GM23338 (cell line): ENCODE results near the gene PPL. TPM values are rescaled to one million over a fixed set of nuclear protein-coding genes. Genes with fewer than 3 reads are reported as not detected.

Experiments
- ATAC-seq: fragments of 200-7000 bp; cut with Tn5 transposase; 3 replicates; pipeline ENCODE4 v1.9.1; 2020
- DNase-seq: peaks from one replicate; pipeline ENCODE4 v3.0.0-alpha.2; 2015; ENCODE audit warnings: low spot score
- H2AFZ ChIP-seq: fragments of 200-600 bp; sonication (generic); 2 replicates; pipeline ENCODE4 v1.8.0; 2016; ENCODE audit warnings: antibody characterized with exemption, mild to moderate bottlenecking, moderate library complexity
- H3F3A ChIP-seq: fragments of 200-600 bp; sonication (generic); replicated peaks from 2 replicates; pipeline ENCODE4 v1.8.0; 2017; ENCODE audit warnings: antibody characterized with exemption, mixed run types, low read depth
- H3K27ac ChIP-seq: fragments of 200-600 bp; sonication (generic); 2 replicates; pipeline ENCODE4 v1.6.1; 2016; ENCODE audit warnings: low read depth
- H3K27me3 ChIP-seq: fragments of 200-600 bp; sonication (generic); 2 replicates; pipeline ENCODE4 v1.8.0; 2016; ENCODE audit warnings: mild to moderate bottlenecking, mixed run types, moderate library complexity; ENCODE audit not compliant: insufficient read depth
- H3K36me3 ChIP-seq: fragments of 200-600 bp; sonication (generic); 2 replicates; pipeline ENCODE4 v1.8.0; 2016; ENCODE audit warnings: mild to moderate bottlenecking; ENCODE audit not compliant: insufficient read depth
- H3K4me1 ChIP-seq: fragments of 200-600 bp; sonication (generic); 2 replicates; pipeline ENCODE4 v1.8.0; 2016; ENCODE audit warnings: mild to moderate bottlenecking, moderate library complexity; ENCODE audit not compliant: insufficient read depth
- H3K4me2 ChIP-seq: fragments of 200-600 bp; sonication (generic); 2 replicates; pipeline ENCODE4 v1.7.1; 2017; ENCODE audit warnings: mixed run types
- H3K4me3 ChIP-seq: fragments of 200-600 bp; sonication (generic); 2 replicates; pipeline ENCODE4 v1.6.1; 2016; ENCODE audit warnings: mixed run types
- H3K79me2 ChIP-seq: fragments of 200-600 bp; sonication (generic); replicated peaks from 2 replicates; pipeline ENCODE4 v1.8.0; 2017; ENCODE audit warnings: mild to moderate bottlenecking; ENCODE audit not compliant: insufficient read depth
- H3K9me2 ChIP-seq: fragments of 200-600 bp; sonication (generic); 2 replicates; pipeline ENCODE4 v1.8.0; 2017; ENCODE audit not compliant: insufficient read depth
- H4K20me1 ChIP-seq: fragments of 200-600 bp; sonication (generic); replicated peaks from 2 replicates; pipeline ENCODE4 v1.8.0; 2017; ENCODE audit warnings: mild to moderate bottlenecking; ENCODE audit not compliant: insufficient read depth
- H3K27ac Mint-ChIP-seq: 2 replicates; pipeline ENCODE4 v1.8.0; 2020; ENCODE audit warnings: inconsistent platforms, mild to moderate bottlenecking, moderate library complexity, mixed read lengths
- H3K27me3 Mint-ChIP-seq: 3 replicates; pipeline ENCODE4 v1.8.0; 2022; ENCODE audit warnings: low read depth, mild to moderate bottlenecking, moderate library complexity, mixed read lengths, inconsistent platforms; ENCODE audit not compliant: insufficient read depth, poor library complexity
- H3K36me3 Mint-ChIP-seq: 3 replicates; pipeline ENCODE4 v1.8.0; 2021; ENCODE audit warnings: low read depth, mild to moderate bottlenecking, inconsistent platforms, moderate library complexity, mixed read lengths
- H3K4me1 Mint-ChIP-seq: 3 replicates; pipeline ENCODE4 v1.8.0; 2020; ENCODE audit warnings: mild to moderate bottlenecking, inconsistent platforms, mixed read lengths
- H3K4me3 Mint-ChIP-seq: 3 replicates; pipeline ENCODE4 v1.8.0; 2021; ENCODE audit warnings: moderate library complexity, mild to moderate bottlenecking, inconsistent platforms, mixed read lengths
- H3K9me3 Mint-ChIP-seq: 3 replicates; pipeline ENCODE4 v1.8.0; 2020; ENCODE audit warnings: moderate library complexity, mild to moderate bottlenecking, inconsistent platforms, mixed read lengths
- EZH2 ChIP-seq: fragments of 200-600 bp; sonication (generic); IDR thresholded peaks from one replicate; pipeline ENCODE4 v1.8.0; 2017; ENCODE audit warnings: antibody characterized with exemption, mild to moderate bottlenecking, low read depth; ENCODE audit not compliant: unreplicated experiment
- EZH2phosphoT487 ChIP-seq: fragments of 200-600 bp; sonication (generic); IDR thresholded peaks from one replicate; pipeline ENCODE4 v1.8.1; 2018; ENCODE audit warnings: antibody characterized with exemption; ENCODE audit not compliant: unreplicated experiment
- JUNB ChIP-seq: IDR thresholded peaks from one replicate; pipeline ENCODE4 v1.6.1; 2016; ENCODE audit warnings: antibody characterized with exemption; ENCODE audit not compliant: unreplicated experiment
- NANOG ChIP-seq: IDR thresholded peaks from 2 replicates; pipeline ENCODE4 v1.6.1; 2016; ENCODE audit warnings: antibody characterized with exemption, borderline replicate concordance
- POLR2AphosphoS5 ChIP-seq: IDR thresholded peaks from 2 replicates; pipeline ENCODE4 v1.6.1; 2016; ENCODE audit warnings: antibody characterized with exemption, low read depth
- STAT1 ChIP-seq: IDR thresholded peaks from one replicate; pipeline ENCODE4 v1.6.1; 2016; ENCODE audit warnings: antibody characterized with exemption; ENCODE audit not compliant: unreplicated experiment
- ZNF114 ChIP-seq: fragments of 250-450 bp; sonication (Bioruptor Pico); IDR thresholded peaks from 2 replicates; pipeline ENCODE4 v1.5.0; 2020; ENCODE audit warnings: mild to moderate bottlenecking, moderate library complexity
- ZNF331 ChIP-seq: fragments of 250-450 bp; sonication (Bioruptor Pico); IDR thresholded peaks from 2 replicates; pipeline ENCODE4 v1.5.0; 2020; ENCODE audit warnings: low read depth, mild to moderate bottlenecking, moderate library complexity
- polyA plus RNA-seq: library from polyadenylated mRNA; unstranded; fragments of >200 nt; fragmentation: Nextera tagmentation; extraction: Ambion mirVana; gene quantifications from 2 replicates; pipeline ENCODE4 v1.2.1, GENCODE V29; 2016
- total RNA-seq: library from RNA; depleted of rRNA; stranded (reverse); fragments of >200 nt; shearing (Covaris generic); gene quantifications from 2 replicates; pipeline ENCODE4 v1.2.3, GENCODE V29; 2014
- TF ChIP-seq, protein P1 (sequence below): fragments of 250-450 bp; sonication (Bioruptor Pico); IDR thresholded peaks from 2 replicates; pipeline ENCODE4 v1.5.0; 2020; ENCODE audit warnings: mild to moderate bottlenecking, moderate library complexity
- TF ChIP-seq, protein P2 (sequence below): IDR thresholded peaks from 2 replicates; pipeline ENCODE4 v1.6.1; 2016; ENCODE audit warnings: antibody characterized with exemption
- TF ChIP-seq, protein P3 (sequence below), 2 experiments: fragments of 200-600 bp in 1 of 2; sonication (generic) in 1 of 2; conservative IDR thresholded peaks; 2 replicates each; pipeline versions ENCODE4 v1.5.1 to v1.6.1; 2016 to 2017; ENCODE audit warnings: antibody characterized with exemption in 2 of 2, low read depth in 2 of 2, mild to moderate bottlenecking in 2 of 2, moderate library complexity in 1 of 2

PPL gene
- total and polyA plus RNA-seq, 2 experiments from 2014 or later = 10.6 to 31.7 TPM

DNA sequence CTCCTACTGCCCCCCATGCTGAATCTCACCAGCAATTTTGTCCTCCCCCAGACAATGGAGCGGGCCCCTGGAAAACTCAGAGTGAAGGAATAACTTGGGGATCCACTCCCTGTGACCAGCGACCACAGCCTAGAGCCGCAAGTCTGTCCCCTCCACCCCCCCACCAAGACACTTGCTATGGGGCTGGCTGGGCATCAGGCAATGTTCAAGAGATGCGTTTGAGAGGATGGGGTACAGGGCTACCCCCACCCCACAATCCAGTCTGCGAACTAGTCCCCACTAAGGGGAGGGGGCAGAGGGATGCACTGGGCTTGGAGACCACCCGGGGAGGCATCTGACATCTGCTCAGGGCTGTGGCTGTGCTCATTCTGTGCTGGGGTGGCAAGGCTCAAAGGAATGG is 2.4 kb downstream of the PPL start (continued):
- TF ChIP-seq, protein P1, sequence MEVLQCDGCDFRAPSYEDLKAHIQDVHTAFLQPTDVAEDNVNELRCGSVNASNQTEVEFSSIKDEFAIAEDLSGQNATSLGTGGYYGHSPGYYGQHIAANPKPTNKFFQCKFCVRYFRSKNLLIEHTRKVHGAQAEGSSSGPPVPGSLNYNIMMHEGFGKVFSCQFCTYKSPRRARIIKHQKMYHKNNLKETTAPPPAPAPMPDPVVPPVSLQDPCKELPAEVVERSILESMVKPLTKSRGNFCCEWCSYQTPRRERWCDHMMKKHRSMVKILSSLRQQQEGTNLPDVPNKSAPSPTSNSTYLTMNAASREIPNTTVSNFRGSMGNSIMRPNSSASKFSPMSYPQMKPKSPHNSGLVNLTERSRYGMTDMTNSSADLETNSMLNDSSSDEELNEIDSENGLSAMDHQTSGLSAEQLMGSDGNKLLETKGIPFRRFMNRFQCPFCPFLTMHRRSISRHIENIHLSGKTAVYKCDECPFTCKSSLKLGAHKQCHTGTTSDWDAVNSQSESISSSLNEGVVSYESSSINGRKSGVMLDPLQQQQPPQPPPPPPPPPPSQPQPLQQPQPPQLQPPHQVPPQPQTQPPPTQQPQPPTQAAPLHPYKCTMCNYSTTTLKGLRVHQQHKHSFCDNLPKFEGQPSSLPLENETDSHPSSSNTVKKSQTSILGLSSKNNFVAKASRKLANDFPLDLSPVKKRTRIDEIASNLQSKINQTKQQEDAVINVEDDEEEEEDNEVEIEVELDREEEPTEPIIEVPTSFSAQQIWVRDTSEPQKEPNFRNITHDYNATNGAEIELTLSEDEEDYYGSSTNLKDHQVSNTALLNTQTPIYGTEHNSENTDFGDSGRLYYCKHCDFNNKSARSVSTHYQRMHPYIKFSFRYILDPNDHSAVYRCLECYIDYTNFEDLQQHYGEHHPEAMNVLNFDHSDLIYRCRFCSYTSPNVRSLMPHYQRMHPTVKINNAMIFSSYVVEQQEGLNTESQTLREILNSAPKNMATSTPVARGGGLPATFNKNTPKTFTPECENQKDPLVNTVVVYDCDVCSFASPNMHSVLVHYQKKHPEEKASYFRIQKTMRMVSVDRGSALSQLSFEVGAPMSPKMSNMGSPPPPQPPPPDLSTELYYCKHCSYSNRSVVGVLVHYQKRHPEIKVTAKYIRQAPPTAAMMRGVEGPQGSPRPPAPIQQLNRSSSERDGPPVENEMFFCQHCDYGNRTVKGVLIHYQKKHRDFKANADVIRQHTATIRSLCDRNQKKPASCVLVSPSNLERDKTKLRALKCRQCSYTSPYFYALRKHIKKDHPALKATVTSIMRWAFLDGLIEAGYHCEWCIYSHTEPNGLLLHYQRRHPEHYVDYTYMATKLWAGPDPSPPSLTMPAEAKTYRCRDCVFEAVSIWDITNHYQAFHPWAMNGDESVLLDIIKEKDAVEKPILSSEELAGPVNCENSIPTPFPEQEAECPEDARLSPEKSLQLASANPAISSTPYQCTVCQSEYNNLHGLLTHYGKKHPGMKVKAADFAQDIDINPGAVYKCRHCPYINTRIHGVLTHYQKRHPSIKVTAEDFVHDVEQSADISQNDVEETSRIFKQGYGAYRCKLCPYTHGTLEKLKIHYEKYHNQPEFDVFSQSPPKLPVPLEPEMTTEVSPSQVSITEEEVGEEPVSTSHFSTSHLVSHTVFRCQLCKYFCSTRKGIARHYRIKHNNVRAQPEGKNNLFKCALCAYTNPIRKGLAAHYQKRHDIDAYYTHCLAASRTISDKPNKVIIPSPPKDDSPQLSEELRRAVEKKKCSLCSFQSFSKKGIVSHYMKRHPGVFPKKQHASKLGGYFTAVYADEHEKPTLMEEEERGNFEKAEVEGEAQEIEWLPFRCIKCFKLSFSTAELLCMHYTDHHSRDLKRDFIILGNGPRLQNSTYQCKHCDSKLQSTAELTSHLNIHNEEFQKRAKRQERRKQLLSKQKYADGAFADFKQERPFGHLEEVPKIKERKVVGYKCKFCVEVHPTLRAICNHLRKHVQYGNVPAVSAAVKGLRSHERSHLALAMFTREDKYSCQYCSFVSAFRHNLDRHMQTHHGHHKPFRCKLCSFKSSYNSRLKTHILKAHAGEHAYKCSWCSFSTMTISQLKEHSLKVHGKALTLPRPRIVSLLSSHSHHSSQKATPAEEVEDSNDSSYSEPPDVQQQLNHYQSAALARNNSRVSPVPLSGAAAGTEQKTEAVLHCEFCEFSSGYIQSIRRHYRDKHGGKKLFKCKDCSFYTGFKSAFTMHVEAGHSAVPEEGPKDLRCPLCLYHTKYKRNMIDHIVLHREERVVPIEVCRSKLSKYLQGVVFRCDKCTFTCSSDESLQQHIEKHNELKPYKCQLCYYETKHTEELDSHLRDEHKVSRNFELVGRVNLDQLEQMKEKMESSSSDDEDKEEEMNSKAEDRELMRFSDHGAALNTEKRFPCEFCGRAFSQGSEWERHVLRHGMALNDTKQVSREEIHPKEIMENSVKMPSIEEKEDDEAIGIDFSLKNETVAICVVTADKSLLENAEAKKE = no peak
- no peak for TF ChIP-seq ZNF114 (CRISPR knock-in tag)
- TF ChIP-seq STAT1 = no peak
- TF ChIP-seq NANOG = no peak
- no peak for TF ChIP-seq EZH2phosphoT487
- TF ChIP-seq, protein P2, sequence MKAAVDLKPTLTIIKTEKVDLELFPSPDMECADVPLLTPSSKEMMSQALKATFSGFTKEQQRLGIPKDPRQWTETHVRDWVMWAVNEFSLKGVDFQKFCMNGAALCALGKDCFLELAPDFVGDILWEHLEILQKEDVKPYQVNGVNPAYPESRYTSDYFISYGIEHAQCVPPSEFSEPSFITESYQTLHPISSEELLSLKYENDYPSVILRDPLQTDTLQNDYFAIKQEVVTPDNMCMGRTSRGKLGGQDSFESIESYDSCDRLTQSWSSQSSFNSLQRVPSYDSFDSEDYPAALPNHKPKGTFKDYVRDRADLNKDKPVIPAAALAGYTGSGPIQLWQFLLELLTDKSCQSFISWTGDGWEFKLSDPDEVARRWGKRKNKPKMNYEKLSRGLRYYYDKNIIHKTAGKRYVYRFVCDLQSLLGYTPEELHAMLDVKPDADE = no peak

DNA sequence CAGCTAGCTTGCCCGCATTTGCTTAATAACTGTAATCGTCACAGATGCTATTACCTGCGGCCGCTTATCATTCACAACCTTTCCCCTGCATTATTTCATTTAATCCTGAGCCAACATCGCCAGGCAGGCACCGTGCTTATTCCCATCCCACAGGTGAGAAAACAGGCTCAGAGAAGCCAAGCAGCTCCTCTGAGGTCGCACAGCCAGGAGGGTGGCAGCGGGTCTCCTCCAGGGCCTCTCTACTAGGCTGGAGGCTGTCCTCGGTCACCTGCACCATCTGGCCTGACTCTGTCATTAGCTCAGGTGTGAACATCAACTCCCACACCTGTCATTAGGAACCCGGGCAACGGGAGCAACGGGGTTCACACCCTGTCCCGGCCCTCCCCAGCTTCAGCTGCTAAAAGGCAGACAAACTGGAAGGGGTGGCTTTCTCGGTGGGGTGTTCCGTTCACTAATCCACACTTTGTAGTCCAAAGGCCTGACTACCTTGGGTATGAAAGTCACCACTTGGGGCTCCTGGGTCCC is 3.0 kb downstream of the PPL start:
- Histone ChIP-seq H3K4me3 (no peak overlapping the region), H3K9me2 (no peaks in the 10 kb centered on the region), H3K79me2 (0 out of 2 replicates have a peak, but pooled peaks cover 3% of the 10 kb centered on the region), H3K36me3 (no peaks in the 10 kb centered on the region; the same call in 1 of the 2 replicates), H3K4me1 (peaks cover 7% of the 10 kb centered on the region; the same call in 1 of the 2 replicates), H3F3A (peaks cover 8% of the 10 kb centered on the region; the same call in 1 of the 2 replicates), H2AFZ (no peak overlapping the region), H3K27ac (no peak overlapping the region), H3K4me2 (no peak overlapping the region), H4K20me1 (no peaks in the 10 kb centered on the region; the same call in 1 of the 2 replicates), H3K27me3 (no peaks in the 10 kb centered on the region)
- Mint-ChIP-seq H3K27ac (no peak overlapping the region), H3K9me3 (no peaks in the 10 kb centered on the region; the same call in 2 of the 3 replicates), H3K4me3 (no peak overlapping the region), H3K36me3 (peaks cover 5% of the 10 kb centered on the region), H3K27me3 (peaks cover 13% of the 10 kb centered on the region), H3K4me1 (peaks cover 6% of the 10 kb centered on the region)
- ATAC-seq (no peak), DNase-seq (no peak)
- no peak for TF ChIP-seq ZNF331 (CRISPR knock-in tag)
- TF ChIP-seq POLR2AphosphoS5 = no peak
- no peak for TF ChIP-seq JUNB
- no peak for TF ChIP-seq EZH2phosphoT487
- no peak for TF ChIP-seq EZH2
- TF ChIP-seq, protein P3, sequence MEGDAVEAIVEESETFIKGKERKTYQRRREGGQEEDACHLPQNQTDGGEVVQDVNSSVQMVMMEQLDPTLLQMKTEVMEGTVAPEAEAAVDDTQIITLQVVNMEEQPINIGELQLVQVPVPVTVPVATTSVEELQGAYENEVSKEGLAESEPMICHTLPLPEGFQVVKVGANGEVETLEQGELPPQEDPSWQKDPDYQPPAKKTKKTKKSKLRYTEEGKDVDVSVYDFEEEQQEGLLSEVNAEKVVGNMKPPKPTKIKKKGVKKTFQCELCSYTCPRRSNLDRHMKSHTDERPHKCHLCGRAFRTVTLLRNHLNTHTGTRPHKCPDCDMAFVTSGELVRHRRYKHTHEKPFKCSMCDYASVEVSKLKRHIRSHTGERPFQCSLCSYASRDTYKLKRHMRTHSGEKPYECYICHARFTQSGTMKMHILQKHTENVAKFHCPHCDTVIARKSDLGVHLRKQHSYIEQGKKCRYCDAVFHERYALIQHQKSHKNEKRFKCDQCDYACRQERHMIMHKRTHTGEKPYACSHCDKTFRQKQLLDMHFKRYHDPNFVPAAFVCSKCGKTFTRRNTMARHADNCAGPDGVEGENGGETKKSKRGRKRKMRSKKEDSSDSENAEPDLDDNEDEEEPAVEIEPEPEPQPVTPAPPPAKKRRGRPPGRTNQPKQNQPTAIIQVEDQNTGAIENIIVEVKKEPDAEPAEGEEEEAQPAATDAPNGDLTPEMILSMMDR (conservative IDR thresholded peaks at IDR 0.05; ENCODE audit: low read depth in 2 of 2) = no peak
- TF ChIP-seq ZNF114 (CRISPR knock-in tag) = no peak
- TF ChIP-seq STAT1 = no peak
